GM18526 (cell line): ENCODE results near the gene ECHS1.

ENCODE experiments used
- POLR2A ChIP-seq: IDR thresholded peaks from 3 replicates; pipeline ENCODE4 v1.6.1; 2011; ENCODE audit not compliant: insufficient read length; ENCODE audit errors: extremely low read depth

The ECHS1 gene

DNA sequence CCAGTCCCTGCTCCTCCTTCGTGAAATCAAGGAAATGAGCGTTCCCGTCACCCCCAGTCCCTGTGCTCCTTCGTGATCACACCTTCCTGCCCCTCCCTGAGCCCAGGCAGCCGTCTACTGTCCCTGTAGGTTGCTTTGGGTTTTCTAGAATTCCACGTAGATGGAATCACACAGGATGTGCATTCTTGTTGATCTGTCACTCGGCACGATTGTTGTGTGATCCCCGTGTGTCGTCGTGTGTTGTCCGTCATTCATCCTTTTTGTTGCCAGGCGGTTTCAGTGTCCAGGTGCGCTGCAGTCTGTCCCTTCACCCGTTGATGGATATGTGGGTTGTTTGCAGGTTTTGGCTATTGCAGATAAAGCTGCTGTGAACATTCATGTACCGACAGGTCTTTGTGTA lies 30.2 kb upstream of the ECHS1 start:
- no peak for TF ChIP-seq POLR2A

DNA sequence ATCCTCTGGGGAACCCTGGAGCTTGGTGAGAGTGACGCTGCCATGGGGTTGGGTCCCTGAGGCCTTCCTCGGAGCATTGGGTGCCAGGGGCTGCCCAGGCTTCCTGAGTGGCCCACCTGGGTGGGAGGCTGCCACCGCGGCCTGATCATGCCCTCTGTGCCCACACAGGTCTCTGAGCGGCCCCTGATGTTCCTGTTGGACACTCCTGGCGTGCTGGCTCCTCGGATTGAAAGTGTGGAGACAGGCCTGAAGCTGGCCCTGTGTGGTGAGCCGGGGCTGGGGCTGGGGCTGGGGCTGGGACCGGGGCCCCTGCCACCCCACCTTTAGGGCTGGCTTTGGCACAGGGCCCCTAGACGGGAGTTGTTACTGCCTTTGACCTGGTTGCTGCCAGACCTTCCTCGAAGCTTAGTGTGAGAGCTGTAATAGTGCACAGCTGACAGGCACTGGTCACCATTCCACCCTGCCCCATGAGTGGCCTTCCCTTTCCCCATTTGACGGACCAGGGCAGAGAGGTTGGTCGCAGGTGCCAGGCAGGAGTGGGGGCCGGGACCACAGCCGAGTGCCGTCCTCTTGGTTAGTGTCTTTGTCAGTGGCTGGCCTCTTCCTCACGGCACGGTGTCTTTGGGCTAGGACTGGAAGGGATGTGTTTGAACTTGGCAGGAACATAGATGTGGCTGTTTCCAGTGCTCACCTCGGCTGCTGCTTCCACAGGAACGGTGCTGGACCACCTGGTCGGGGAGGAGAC lies 29.0 kb upstream of the ECHS1 start:
- no peak for TF ChIP-seq POLR2A

DNA sequence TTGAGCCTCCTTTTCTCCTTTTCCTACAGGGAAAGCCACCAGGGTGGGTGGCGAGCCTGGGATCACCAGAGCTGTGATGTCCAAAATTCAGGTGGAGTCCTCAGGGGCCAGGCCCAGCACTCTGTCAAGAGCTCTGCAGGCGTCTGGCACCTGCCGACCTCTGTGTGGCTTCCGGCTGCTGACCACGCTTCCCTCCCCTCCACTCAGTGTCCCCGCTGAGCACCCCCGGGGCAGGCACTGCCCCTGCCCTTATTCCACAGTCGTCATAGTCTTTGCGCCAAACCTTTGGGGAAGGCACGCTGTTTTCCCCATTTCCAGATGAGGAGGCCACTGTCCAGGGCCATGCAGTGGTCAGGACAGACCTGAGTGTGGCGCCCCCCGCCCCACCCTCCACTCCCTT lies 28.3 kb upstream of the ECHS1 start:
- TF ChIP-seq POLR2A = no peak

DNA sequence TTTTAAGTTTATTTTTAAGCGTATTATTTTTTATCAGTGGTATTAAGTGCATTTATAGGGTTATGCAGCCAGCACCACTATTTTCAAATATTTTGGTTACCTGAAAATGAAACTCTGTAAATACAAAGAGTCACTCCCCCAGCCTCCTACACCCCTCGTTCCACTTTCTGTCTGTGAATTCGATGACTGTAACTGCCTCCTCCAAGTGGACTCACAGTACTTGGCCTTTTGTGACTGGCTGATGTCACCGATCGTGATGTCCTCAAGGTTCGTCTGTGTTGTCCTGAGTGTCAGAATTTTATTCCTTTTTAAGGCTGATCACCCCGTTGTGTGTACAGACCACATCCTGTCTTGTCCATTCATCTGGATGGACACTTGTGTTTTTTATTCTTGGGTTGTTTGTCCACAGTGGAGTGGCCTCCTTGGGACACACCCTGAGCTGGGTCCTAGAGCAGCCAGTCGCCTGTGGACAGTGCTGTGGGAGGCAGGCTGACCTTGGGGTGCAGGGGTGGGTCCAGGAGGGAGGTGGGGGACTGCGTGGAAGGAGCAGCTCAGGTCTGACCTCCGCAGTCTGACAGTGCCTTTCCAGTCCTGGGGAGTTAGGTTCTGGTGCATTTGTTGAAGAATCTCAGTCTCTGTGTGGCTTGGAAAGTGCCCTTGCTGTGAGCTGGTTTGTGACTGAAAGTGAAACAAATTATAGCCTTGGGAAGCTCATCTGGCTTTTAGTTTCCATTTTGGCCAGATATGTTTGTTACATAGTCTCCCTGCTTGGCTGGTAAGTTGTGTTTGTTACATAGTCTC lies 27.7 kb upstream of the ECHS1 start:
- no peak for TF ChIP-seq POLR2A

DNA sequence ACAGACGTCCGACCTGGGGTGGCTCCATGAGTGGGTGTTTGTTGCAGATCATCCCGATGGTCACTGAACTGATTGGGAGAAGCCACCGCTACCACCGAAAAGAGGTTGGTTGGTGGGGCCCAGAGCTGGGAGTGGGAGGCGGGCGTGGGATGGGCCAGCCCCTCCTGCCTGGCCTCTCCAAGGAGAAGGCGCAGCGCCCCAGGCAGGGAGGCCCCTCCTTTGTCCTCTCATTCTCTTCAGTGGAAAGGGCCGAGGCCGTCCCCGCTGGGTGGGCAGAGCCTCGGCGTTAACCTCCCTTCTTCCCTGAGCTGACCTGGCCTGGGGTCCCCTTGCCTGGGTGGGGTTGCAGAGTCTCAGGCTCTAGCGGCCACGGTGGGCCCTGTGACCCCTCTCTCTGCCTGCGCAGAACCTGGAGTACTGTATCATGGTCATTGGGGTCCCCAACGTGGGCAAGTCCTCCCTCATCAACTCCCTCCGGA lies 26.0 kb upstream of the ECHS1 start:
- TF ChIP-seq POLR2A = no peak

DNA sequence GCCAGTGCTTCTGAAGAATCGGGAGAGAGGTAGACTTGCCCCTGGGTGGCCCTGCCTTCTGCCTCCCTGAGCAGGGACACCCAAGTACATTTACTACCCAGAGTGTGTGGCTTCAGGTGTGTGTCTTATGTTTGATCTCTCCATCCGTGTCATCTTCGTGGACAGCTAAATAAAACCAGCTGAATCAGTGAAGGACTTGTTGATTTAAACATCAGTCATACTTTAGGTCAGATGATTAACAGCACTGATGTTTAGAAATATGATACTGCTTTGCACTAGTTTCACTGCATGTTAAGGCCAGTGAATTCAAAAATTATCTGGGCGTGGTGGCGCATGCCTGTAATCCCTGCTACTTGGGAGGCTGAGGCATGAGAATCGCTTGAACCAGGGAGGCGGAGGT lies 24.8 kb upstream of the ECHS1 start:
- no peak for TF ChIP-seq POLR2A

DNA sequence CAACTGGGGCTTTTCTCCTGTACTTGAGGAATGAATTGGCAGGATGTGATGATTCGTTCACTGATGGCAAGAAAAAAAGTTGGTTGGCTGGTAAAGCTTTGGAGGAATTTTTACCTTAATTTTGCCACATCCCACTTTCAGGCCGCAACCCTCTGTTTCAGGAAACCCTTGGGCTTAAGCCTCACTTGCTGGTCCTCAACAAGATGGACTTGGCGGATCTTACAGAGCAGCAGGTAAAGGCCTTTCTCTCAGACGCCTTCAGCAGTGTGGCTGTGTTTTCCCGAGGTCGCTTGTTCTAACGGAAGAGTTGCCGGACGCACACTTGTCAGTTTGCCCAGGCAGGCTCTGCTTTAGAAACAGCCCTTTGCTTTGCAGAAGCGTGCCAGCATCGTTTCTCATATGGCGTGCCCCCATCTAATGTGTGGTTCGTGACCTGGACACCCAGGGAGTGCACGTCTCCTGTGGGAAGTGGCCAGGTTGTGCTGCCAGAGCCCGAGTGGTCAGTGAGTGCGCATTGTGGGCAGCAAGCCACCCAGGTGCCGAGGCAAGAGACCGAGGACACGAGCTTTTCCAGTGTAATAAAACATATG lies 23.0 kb upstream of the ECHS1 start:
- TF ChIP-seq POLR2A = no peak

DNA sequence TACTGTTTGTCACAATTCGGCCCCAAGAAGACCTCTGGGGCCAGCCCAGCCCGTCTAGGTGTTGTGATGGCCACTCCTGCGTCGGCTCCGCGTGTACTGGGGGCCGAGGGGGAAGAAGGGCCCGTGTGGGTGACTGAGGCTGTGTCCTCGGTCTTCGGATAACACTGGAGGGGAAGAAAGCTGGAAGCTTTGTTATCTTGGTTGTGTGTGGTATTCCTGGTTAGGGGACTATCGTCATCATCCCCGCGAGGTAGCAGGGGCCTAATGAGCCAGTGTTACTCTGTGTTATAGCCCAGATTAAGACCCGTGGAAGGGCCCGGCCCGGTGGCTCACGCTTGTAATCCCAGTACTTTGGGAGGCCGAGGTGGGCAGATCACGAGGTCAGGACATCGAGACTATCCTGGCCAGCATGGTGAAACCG lies 21.7 kb upstream of the ECHS1 start:
- TF ChIP-seq POLR2A = no peak

DNA sequence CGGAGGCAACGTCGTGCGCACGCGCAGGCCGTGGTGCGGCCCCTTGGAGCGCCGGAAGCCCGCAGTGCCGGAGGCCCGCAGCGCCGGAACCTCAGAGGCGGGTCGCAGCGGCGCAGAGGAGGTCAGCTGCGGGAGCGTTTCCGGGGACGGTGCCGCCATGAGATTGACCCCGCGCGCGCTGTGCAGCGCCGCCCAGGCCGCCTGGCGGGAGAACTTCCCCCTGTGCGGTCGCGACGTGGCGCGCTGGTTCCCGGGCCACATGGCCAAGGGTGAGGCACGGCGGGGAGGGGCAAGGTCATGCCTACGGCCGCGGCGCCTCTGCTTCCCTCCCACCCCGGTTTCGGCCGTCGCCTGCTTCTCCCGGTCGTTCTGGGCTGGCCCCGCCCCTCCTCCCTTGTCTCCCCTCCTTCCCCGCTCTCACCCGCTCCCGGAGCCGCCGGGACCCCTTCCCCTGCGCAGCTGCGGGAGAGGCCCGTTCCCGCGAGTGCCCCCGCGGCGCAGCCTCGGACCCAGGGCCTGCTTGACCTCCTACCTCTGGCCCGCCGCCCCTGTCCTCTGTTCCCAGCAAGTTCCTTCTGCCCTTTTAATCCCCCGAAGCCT lies 21.0 kb upstream of the ECHS1 start, which contains the start of gene MTG1:
MTG1 (plus strand) TSS at position 94 of the 600 bp plus-strand sequence; CDS start at position 158, 64 bp downstream.
- peak; percentile 89 for TF ChIP-seq POLR2A

DNA sequence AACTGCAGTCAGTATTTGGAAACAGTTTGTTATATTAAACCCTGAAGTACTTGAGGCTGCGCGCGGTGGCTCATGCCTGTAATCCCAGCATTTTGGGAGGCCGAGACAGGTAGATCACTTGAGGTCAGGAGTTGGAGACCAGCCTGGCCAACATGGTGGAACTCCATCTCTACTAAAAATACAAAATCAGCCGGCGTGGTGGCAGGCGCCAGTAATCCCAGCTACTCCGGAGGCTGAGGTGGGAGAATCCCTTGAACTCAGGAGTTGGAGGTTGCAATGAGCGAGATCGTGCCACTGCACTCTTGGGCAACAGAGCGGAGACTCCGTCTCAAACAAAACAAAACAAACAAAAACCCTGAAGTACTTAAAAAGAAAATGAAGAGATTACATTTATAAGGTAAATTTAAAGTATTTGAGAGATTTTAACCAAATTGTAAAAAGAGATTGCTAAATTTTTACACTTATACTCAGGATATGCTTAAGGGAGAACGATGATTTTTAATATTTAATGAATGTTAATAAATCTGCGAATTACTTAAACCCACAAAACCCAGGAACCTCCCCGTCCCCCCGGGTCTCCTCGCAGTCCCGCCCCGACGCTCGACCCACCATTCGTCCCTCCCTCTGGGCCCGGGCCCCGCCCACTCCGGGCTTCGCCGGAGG lies 20.4 kb upstream of the ECHS1 start:
- TF ChIP-seq POLR2A = no peak

DNA sequence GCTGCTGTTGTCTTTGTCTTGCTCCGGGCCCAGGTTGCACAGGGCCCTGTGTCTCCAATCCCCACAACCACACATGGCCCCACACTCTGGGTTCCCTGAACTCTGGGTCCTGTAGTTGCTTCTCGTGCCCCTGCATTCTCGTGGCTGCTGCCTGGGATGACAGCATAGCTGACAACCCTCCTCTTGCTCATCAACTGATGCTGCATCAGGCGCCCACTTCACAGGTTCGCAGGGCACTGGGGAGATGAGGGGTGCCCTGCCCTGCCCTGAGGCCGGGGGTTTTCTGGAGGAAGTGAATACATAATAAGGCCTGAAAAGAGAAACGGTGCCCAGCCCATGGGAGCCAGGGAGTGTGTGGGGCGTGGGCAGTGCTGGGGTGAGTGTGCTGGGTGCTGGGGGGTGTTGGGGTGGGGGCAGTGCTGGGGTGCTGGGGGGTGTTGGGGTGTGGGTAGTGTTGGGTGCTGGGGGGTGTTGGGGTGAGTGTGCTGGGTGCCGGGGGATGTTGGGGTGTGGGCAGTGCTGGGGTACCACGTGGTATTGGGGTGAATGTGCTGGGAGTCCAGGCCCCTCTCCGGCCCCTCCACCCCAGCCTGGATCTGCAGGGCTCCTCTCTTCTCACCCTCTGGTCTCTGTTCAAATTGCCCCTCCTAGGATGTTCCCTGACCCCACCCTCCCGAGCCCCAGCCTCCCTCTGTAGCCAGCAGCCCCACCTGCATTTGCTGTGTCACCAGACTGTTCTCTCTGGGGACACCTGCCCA lies 18.8 kb upstream of the ECHS1 start:
- TF ChIP-seq POLR2A = no peak

DNA sequence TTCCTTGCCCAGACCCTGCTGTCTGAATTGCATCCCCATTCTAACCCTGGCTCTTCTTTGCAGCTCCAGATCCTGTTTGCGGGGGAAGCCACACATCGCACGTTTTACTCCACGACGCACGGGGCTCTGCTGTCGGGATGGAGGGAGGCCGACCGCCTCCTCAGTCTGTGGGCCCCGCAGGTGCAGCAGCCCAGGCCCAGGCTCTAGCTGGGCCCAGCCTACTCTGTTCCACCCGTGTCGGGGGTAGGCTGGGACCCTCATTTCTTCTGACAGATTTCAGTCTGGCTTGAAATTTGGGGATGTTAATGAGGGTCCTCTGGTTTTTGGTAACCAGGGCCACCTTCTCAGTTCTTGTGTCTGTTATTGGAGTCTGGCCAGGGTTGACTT lies 18.1 kb upstream of the ECHS1 start:
- TF ChIP-seq POLR2A = no peak

DNA sequence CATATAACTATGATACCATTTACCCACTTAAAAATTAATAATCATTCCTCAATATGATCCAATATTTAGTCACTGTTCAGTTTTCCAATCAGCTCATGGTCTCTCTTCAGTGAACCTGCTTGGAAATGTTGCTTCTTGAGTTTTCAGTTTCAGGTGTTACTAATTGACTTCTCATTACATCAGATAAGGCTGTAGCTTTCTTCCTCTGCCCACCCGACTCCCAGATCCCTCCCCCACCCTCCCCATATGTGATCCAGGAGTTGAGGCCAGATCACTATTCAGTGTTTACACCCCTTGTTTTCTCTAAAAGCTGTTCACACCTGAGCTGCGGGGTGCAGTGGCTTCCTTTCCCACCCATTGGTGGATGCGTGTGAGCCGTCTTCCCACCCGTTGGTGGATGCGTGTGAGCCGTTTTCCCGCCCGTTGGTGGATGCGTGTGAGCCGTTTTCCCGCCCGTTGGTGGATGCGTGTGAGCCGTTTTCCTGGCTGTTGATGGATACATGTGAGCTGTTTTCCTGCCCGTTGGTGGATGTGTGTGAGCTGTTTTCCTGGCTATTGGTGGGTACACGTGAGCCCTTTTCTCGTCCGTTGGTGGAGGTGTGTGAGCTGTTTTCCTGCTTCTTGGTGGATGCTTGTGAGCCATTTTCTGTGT lies 17.6 kb upstream of the ECHS1 start:
- TF ChIP-seq POLR2A = no peak
